ENCODE results near the gene NRIP1. TPM values are rescaled to one million over a fixed set of nuclear protein-coding genes. Genes with fewer than 3 reads are reported as not detected.

Gene NRIP1
- total RNA-seq, 2 donors from 2014 or later = 29.3 to 43.1 TPM

- H3K4me1 ChIP-seq (replicated peaks) = no peaks in the 10 kb centered on the region
- no peaks in the 10 kb centered on the region for H3K27me3 ChIP-seq (replicated peaks; ENCODE audit: insufficient read depth)
- H3K27ac ChIP-seq = no peak overlapping the region
- TF ChIP-seq POLR2A (IDR thresholded peaks at IDR 0.05) = no peak
- TF ChIP-seq POLR2AphosphoS5 (IDR thresholded peaks at IDR 0.05) = no peak
- no peak for TF ChIP-seq CTCF (IDR thresholded peaks at IDR 0.05)
- no peak overlapping the region for H3K4me3 ChIP-seq
- intact Hi-C loops (cut with DNase I) = no loop called here
- WGBS = 96% methylated on average over 1 of the region's 1 CpG
- no peak for DNase-seq (ENCODE audit: low spot score)
- H3K9me3 ChIP-seq = no peaks in the 10 kb centered on the region
- no peaks in the 10 kb centered on the region for H3K36me3 ChIP-seq
Observed at GRCh38 chr21:15093216-15093615, 28.4 kb upstream of the NRIP1 start.

GRCh38 chr21:15092745-15093144 is 27.9 kb upstream of the NRIP1 start:
- no peak overlapping the region for H3K4me3 ChIP-seq
- WGBS = 97% methylated on average over 2 of the region's 2 CpGs
- no peaks in the 10 kb centered on the region for H3K27me3 ChIP-seq (replicated peaks; ENCODE audit: insufficient read depth)
- no peak for TF ChIP-seq POLR2AphosphoS5 (IDR thresholded peaks at IDR 0.05)
- no peak for TF ChIP-seq CTCF (IDR thresholded peaks at IDR 0.05)
- H3K4me1 ChIP-seq (replicated peaks) = no peaks in the 10 kb centered on the region
- no peak for DNase-seq (ENCODE audit: low spot score)
- H3K36me3 ChIP-seq = no peaks in the 10 kb centered on the region
- no peaks in the 10 kb centered on the region for H3K9me3 ChIP-seq
- intact Hi-C loops (cut with DNase I) = no loop called here
- no peak overlapping the region for H3K27ac ChIP-seq

GRCh38 chr21:15090390-15090789 is 25.6 kb upstream of the NRIP1 start:
- no peak for DNase-seq (ENCODE audit: low spot score)
- intact Hi-C loops (cut with DNase I) = no loop called here
- Histone ChIP-seq H3K27me3 (replicated peaks; ENCODE audit: insufficient read depth) (no peaks in the 10 kb centered on the region), H3K4me3 (no peak overlapping the region), H3K4me1 (replicated peaks) (no peaks in the 10 kb centered on the region), H3K9me3 (no peaks in the 10 kb centered on the region), H3K27ac (no peak overlapping the region), H3K36me3 (no peaks in the 10 kb centered on the region)
- WGBS = 75% methylated on average over 1 of the region's 1 CpG
- TF ChIP-seq CTCF (IDR thresholded peaks at IDR 0.05) = no peak
- TF ChIP-seq POLR2AphosphoS5 (IDR thresholded peaks at IDR 0.05) = no peak
- TF ChIP-seq POLR2A (IDR thresholded peaks at IDR 0.05) = no peak

GRCh38 chr21:15088488-15088887 is 23.7 kb upstream of the NRIP1 start:
- TF ChIP-seq POLR2A (IDR thresholded peaks at IDR 0.05) (no peak), POLR2AphosphoS5 (IDR thresholded peaks at IDR 0.05) (no peak), CTCF (IDR thresholded peaks at IDR 0.05) (no peak)
- 96% methylated on average over 1 of the region's 1 CpG for WGBS
- no peaks in the 10 kb centered on the region for H3K27me3 ChIP-seq (replicated peaks; ENCODE audit: insufficient read depth)

GRCh38 chr21:15084668-15085067 is 19.9 kb upstream of the NRIP1 start:
- Histone ChIP-seq H3K9me3 (no peaks in the 10 kb centered on the region), H3K4me3 (no peak overlapping the region), H3K27me3 (replicated peaks; ENCODE audit: insufficient read depth) (no peaks in the 10 kb centered on the region), H3K4me1 (replicated peaks) (no peaks in the 10 kb centered on the region), H3K27ac (no peak overlapping the region), H3K36me3 (no peaks in the 10 kb centered on the region)
- intact Hi-C loops (cut with DNase I) = no loop called here
- no peak for DNase-seq (ENCODE audit: low spot score)
- TF ChIP-seq POLR2A (IDR thresholded peaks at IDR 0.05) = no peak
- TF ChIP-seq POLR2AphosphoS5 (IDR thresholded peaks at IDR 0.05) = no peak
- TF ChIP-seq CTCF (IDR thresholded peaks at IDR 0.05) = no peak

More at GRCh38 chr21:15088488-15088887, 23.7 kb upstream of the NRIP1 start:
- intact Hi-C loops (cut with DNase I) = no loop called here
- no peak for DNase-seq (ENCODE audit: low spot score)
- Histone ChIP-seq H3K27ac (no peak overlapping the region), H3K9me3 (no peaks in the 10 kb centered on the region), H3K36me3 (no peaks in the 10 kb centered on the region), H3K4me1 (replicated peaks) (no peaks in the 10 kb centered on the region), H3K4me3 (no peak overlapping the region)

Data from prostate gland (tissue), 2 donors.